EL (cell line): ENCODE results near the gene ACSF2.

ENCODE experiments used
- DNase-seq: peaks from one replicate; pipeline ENCODE4 v3.0.0-alpha.2; 2016

The ACSF2 gene

GRCh38 chr17:50505591-50506130, 79.6 kb downstream of the ACSF2 start:
- no peak for DNase-seq

- no peak for DNase-seq
Observed at GRCh38 chr17:50506298-50506697, 80.3 kb downstream of the ACSF2 start.

- DNase-seq = peak; percentile 72
Observed at GRCh38 chr17:50507871-50508572, 82.0 kb downstream of the ACSF2 start, which contains the start of gene MYCBPAP. MYCBPAP (plus strand) TSS chr17:50508439; CDS start chr17:50508675, 236 bp downstream.

- DNase-seq = no peak
Observed at GRCh38 chr17:50508573-50509460, 82.8 kb downstream of the ACSF2 start.

GRCh38 chr17:50511058-50511457, 85.0 kb downstream of the ACSF2 start:
- DNase-seq = peak; percentile 25

- DNase-seq = no peak
Observed at GRCh38 chr17:50513495-50513894, 87.5 kb downstream of the ACSF2 start.

DNA sequence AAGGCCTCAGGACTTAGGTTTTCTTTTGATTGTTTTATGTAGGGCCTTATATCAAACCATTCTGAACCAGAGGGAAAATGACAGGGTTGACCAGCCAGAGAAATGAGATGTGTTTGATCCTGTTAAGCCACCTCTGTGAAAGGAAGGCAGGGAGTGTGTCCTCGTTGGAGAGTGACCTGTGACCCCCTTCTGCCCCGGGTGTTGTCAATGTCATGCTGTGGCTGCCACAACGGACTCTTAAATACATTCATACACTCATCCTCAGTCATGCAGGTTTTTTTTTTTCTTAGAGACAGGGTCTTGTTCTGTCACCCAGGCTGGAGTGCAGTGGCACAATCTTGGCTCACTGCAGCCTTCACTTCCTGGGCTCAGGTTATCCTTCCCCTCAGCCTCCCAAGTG, 88.4 kb downstream of the ACSF2 start:
- DNase-seq = no peak

DNA sequence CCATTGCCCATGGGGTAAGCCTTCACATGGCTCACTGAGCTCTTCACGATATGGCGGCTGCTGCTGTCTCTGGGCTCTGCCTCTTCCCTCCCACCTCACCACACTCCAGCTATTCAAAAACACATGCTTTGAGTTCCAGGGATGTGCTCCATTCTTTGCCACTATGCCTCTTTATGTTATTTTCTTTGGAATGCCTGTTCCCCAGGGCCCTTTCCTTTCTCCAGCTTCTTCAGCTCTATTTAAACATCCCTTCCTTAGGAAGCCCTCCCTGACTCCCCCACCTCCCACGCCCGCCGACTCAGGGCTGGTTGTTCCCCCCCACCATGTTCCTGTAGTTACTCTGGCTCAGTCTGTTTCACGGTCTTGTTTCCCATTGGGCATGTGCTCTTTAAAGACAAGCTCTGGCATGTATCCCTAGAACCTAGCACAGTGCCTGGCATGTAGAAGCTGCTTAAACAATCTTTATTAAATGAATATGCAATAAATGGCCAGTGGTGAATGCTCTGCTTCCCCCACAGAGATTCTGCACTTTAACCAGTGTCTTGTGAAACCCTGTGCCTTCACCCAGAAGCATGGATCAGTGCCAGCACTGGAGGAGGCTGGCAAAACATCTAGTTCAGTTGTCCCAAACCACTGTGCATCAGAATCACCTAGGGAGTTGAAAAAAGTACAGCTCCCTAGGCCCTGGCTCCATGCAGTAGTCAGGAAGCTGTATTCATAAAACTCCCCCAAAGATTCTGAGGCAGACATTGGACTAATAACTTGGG, 89.1 kb downstream of the ACSF2 start:
- DNase-seq = no peak

- no peak for DNase-seq
Observed at GRCh38 chr17:50517011-50517410, 91.0 kb downstream of the ACSF2 start.

- no peak for DNase-seq
Observed at GRCh38 chr17:50517504-50518383, 91.7 kb downstream of the ACSF2 start.

- DNase-seq = no peak
Observed at GRCh38 chr17:50518384-50519023, 92.5 kb downstream of the ACSF2 start.

- DNase-seq = no peak
Observed at GRCh38 chr17:50519141-50519834, 93.3 kb downstream of the ACSF2 start.

DNA sequence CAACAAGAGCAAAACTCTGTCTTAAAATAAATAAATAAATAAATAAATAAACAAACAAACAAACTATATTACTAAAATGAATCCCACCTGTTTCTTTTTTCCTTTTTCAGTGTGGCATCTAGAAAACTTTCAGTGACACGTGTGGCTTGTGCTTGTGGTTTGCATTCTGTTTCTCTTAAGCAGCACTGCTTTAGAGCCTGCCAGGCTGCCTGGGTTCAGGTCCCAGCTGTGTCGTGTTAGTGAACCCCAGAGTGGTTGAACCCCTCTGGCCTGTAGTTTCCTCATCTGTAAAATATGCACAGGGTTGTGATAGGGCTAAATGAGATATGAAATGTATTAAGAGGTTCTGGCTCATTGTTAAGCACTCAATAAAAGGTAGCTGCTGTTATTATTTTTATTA, 94.5 kb downstream of the ACSF2 start:
- no peak for DNase-seq

- DNase-seq = no peak
Observed at GRCh38 chr17:50521514-50521913, 95.5 kb downstream of the ACSF2 start.

- no peak for DNase-seq
Observed at GRCh38 chr17:50522766-50523165, 96.7 kb downstream of the ACSF2 start.

- no peak for DNase-seq
Observed at GRCh38 chr17:50523208-50523607, 97.2 kb downstream of the ACSF2 start.
